Tibial artery (tissue), 4 donors: ENCODE results near the gene UVRAG.
A peak's percentile ranks its signal among the peaks of the same experiment; 100 is the strongest.

Experiments
- DNase-seq, 2 donors: peaks; one replicate each; pipeline ENCODE4 v3.0.0-alpha.2; 2019
- H3K27ac ChIP-seq, 2 donors: fragments of 200-600 bp; sonication (generic) in 1 of 2; 1 replicate in 1 of 2; 2 replicates in 1 of 2; pipeline ENCODE4 v1.5.1; 2018 to 2019; ENCODE audit warnings: mild to moderate bottlenecking in 1 of 2
- H3K27me3 ChIP-seq, 2 donors: fragments of 200-600 bp; sonication (generic) in 1 of 2; one replicate each; pipeline versions ENCODE4 v1.5.1 to v1.6.0; 2016 to 2019
- H3K36me3 ChIP-seq, 3 donors: fragments of 200-600 bp; sonication (generic) in 2 of 3; one replicate each; pipeline ENCODE4 v1.5.1; 2016 to 2019; ENCODE audit warnings: mild to moderate bottlenecking in 2 of 3
- H3K4me1 ChIP-seq, 4 donors: fragments of 200-600 bp; sonication (generic) in 2 of 4; 1 replicate in 3 of 4; 2 replicates in 1 of 4; pipeline ENCODE4 v1.5.1; 2016 to 2019
- H3K4me3 ChIP-seq, 2 donors: fragments of 200-600 bp; sonication (generic) in 1 of 2; 1 replicate in 1 of 2; 2 replicates in 1 of 2; pipeline ENCODE4 v1.5.1; 2018 to 2019; ENCODE audit warnings: mild to moderate bottlenecking in 2 of 2
- H3K9me3 ChIP-seq, 3 donors: fragments of 200-600 bp; sonication (generic) in 1 of 3; one replicate each; pipeline ENCODE4 v1.5.1; 2016 to 2019
- CTCF ChIP-seq, 2 experiments: fragments of 200-600 bp in 1 of 2; fragments of 450-650 bp in 1 of 2; IDR thresholded peaks; one replicate each; pipeline ENCODE4 v1.5.1; 2017 to 2019; ENCODE audit warnings: antibody characterized with exemption in 2 of 2, mild to moderate bottlenecking in 1 of 2, moderate library complexity in 1 of 2
- intact Hi-C: fragments of 100-400 bp; cut with DNase I; formaldehyde crosslinking; loops from one replicate; pipeline ENCODE4 v1.15.0; 2023; ENCODE audit warnings: low total_unique reads

The UVRAG gene

GRCh38 chr11:76131671-76132631 is 316.9 kb downstream of the UVRAG start:
- H3K27ac ChIP-seq: peak overlapping the region; percentile 45 to 67
- no peaks in the 10 kb centered on the region for H3K27me3 ChIP-seq
- no peaks in the 10 kb centered on the region for H3K36me3 ChIP-seq
- no peaks in the 10 kb centered on the region for H3K9me3 ChIP-seq
- no peak for DNase-seq
- TF ChIP-seq CTCF (IDR thresholded peaks at IDR 0.05): no peak
- intact Hi-C loops: no loop called here
- no peak overlapping the region for H3K4me3 ChIP-seq
- peaks cover 0 to 36% (median 15%) of the 10 kb centered on the region in 4 donors for H3K4me1 ChIP-seq

- Histone ChIP-seq H3K27me3 (no peaks in the 10 kb centered on the region), H3K4me1 (peaks cover 0 to 36% (median 15%) of the 10 kb centered on the region in 4 donors), H3K36me3 (no peaks in the 10 kb centered on the region), H3K4me3 (no peak overlapping the region), H3K9me3 (no peaks in the 10 kb centered on the region), H3K27ac (no peak overlapping the region)
- intact Hi-C loops: no loop called here
- no peak for TF ChIP-seq CTCF (IDR thresholded peaks at IDR 0.05)
- no peak for DNase-seq
Observed at GRCh38 chr11:76134239-76134638, 319.2 kb downstream of the UVRAG start.

GRCh38 chr11:76135491-76135890 is 320.5 kb downstream of the UVRAG start:
- intact Hi-C loops: no loop called here
- TF ChIP-seq CTCF (IDR thresholded peaks at IDR 0.05): no peak
- no peaks in the 10 kb centered on the region for H3K27me3 ChIP-seq
- H3K4me3 ChIP-seq: no peak overlapping the region
- H3K36me3 ChIP-seq: no peaks in the 10 kb centered on the region
- no peaks in the 10 kb centered on the region for H3K9me3 ChIP-seq
- DNase-seq: no peak
- H3K4me1 ChIP-seq: peaks cover 0 to 37% (median 17%) of the 10 kb centered on the region in 4 donors
- H3K27ac ChIP-seq: no peak overlapping the region

- intact Hi-C loops: no loop called here
- no peaks in the 10 kb centered on the region for H3K9me3 ChIP-seq
- TF ChIP-seq CTCF (IDR thresholded peaks at IDR 0.05): no peak
- no peak for DNase-seq
- H3K36me3 ChIP-seq: peaks cover 0 to 25% (median 25%) of the 10 kb centered on the region in 3 donors
- H3K27me3 ChIP-seq: no peaks in the 10 kb centered on the region
- H3K4me1 ChIP-seq: peaks cover 0 to 25% (median 8%) of the 10 kb centered on the region in 4 donors
- H3K4me3 ChIP-seq: no peak overlapping the region
- no peak overlapping the region for H3K27ac ChIP-seq
Observed at GRCh38 chr11:76139314-76139713, 324.3 kb downstream of the UVRAG start.

- peaks cover 0 to 25% (median 25%) of the 10 kb centered on the region in 3 donors for H3K36me3 ChIP-seq
- H3K27me3 ChIP-seq: no peaks in the 10 kb centered on the region
- no peaks in the 10 kb centered on the region for H3K9me3 ChIP-seq
- no peak overlapping the region for H3K27ac ChIP-seq
- TF ChIP-seq CTCF (IDR thresholded peaks at IDR 0.05): no peak
- no peak overlapping the region for H3K4me3 ChIP-seq
- intact Hi-C loops: no loop called here
- DNase-seq: peak in 1 of 2 donors; percentile 79
- peaks cover 0 to 27% (median 8%) of the 10 kb centered on the region in 4 donors for H3K4me1 ChIP-seq
Observed at GRCh38 chr11:76140912-76141574, 326.0 kb downstream of the UVRAG start.
